ENCODE results near the gene RALGAPA2. TPM values are rescaled to one million over a fixed set of nuclear protein-coding genes. Genes with fewer than 3 reads are reported as not detected.
"Not testable (repeated sequence)": the region's sequence is repeated elsewhere in the genome, so short reads cannot be mapped to it uniquely, and the experiment has no call there.

RALGAPA2 gene
- total RNA-seq, 1 experiment from 2014 or later, result 18.2 TPM

GRCh38 chr20:20358801-20359200 lies 353.6 kb downstream of the RALGAPA2 start (continued):
- TF ChIP-seq, protein P1, sequence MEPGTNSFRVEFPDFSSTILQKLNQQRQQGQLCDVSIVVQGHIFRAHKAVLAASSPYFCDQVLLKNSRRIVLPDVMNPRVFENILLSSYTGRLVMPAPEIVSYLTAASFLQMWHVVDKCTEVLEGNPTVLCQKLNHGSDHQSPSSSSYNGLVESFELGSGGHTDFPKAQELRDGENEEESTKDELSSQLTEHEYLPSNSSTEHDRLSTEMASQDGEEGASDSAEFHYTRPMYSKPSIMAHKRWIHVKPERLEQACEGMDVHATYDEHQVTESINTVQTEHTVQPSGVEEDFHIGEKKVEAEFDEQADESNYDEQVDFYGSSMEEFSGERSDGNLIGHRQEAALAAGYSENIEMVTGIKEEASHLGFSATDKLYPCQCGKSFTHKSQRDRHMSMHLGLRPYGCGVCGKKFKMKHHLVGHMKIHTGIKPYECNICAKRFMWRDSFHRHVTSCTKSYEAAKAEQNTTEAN (CRISPR knock-in tag; IDR thresholded peaks at IDR 0.05), result no peak

DNA sequence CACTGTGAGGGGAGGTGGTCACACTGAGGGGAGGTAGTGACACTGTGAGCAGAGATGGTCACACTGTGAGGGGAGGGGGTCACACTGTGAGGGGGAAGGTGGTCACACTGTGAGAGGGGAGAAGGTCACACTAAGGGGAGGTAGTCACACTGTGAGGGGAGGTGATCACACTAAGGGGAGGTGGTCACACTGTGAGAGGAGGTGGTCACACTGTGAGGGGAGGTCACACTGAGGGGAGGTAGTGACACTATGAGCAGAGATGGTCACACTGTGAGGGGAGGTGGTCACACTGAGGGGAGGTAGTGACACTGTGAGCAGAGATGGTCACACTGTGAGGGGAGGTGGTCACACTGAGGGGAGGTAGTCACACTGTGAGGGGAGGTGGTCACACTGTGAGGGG lies 356.9 kb downstream of the RALGAPA2 start:
- H3K4me3 Mint-ChIP-seq; POLR2A ChIA-PET; ATAC-seq; H3K4me1 Mint-ChIP-seq; H3K27ac Mint-ChIP-seq; CTCF ChIA-PET; DNase-seq (ENCODE audit: low spot score): not testable (repeated sequence)
- Mint-ChIP-seq H3K36me3 (peaks cover 13% of the 10 kb centered on the region), H3K27me3 (ENCODE audit: low read depth) (peaks cover 19% of the 10 kb centered on the region), H3K9me3 (peaks cover 24% of the 10 kb centered on the region)

DNA sequence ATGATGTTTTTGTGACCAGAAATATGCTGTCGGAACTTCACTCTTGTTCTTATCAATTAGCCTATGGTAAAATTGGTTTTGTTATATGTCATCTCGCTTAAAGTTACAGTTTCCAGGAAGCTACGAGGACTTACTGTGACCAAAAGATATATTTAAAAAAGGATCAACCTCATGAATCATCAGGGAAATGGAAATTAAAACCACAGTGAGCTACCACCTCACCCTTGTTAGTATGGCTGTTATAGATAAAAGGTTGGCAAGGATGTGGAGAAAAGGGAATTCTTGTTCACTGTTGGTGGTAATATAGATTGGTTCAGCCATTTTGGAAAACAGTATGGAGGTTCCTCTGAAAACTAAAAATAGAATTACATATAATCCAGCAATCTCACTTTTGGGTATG lies 358.9 kb downstream of the RALGAPA2 start:
- H3K36me3 Mint-ChIP-seq, result peaks cover 13% of the 10 kb centered on the region
- H3K4me3 Mint-ChIP-seq, result no peak overlapping the region
- CTCF ChIA-PET, result no interaction called here
- peaks cover 6% of the 10 kb centered on the region for H3K27me3 Mint-ChIP-seq (ENCODE audit: low read depth)
- H3K4me1 Mint-ChIP-seq, result no peaks in the 10 kb centered on the region
- no peak overlapping the region for H3K27ac Mint-ChIP-seq
- POLR2A ChIA-PET, result no interaction called here
- ATAC-seq (no peak), DNase-seq (ENCODE audit: low spot score) (no peak)
- peaks cover 30% of the 10 kb centered on the region for H3K9me3 Mint-ChIP-seq
- TF ChIP-seq ZNF121 (CRISPR knock-in tag; IDR thresholded peaks at IDR 0.05), result no peak
- no peak for TF ChIP-seq ZNF416 (CRISPR knock-in tag; IDR thresholded peaks at IDR 0.05)
- TF ChIP-seq TEAD1 (CRISPR knock-in tag; IDR thresholded peaks at IDR 0.05), result no peak
- no peak for TF ChIP-seq ZNF425 (CRISPR knock-in tag; conservative IDR thresholded peaks at IDR 0.05)
- no peak for TF ChIP-seq SMAD3 (CRISPR knock-in tag; IDR thresholded peaks at IDR 0.05; ENCODE audit: borderline replicate concordance)
- TF ChIP-seq PRRX2 (CRISPR knock-in tag; IDR thresholded peaks at IDR 0.05), result no peak
- no peak for TF ChIP-seq IRF2 (CRISPR knock-in tag; IDR thresholded peaks at IDR 0.05; ENCODE audit: borderline replicate concordance, low read depth)
- TF ChIP-seq ZNF671 (CRISPR knock-in tag; IDR thresholded peaks at IDR 0.05), result no peak
- TF ChIP-seq, protein P2, sequence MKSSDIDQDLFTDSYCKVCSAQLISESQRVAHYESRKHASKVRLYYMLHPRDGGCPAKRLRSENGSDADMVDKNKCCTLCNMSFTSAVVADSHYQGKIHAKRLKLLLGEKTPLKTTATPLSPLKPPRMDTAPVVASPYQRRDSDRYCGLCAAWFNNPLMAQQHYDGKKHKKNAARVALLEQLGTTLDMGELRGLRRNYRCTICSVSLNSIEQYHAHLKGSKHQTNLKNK (CRISPR knock-in tag; IDR thresholded peaks at IDR 0.05), result no peak
- TF ChIP-seq EMX1 (CRISPR knock-in tag; IDR thresholded peaks at IDR 0.05), result no peak
- TF ChIP-seq NFATC4 (CRISPR knock-in tag; IDR thresholded peaks at IDR 0.05), result no peak
- no peak for TF ChIP-seq OVOL2 (CRISPR knock-in tag; IDR thresholded peaks at IDR 0.05; ENCODE audit: borderline replicate concordance)
- TF ChIP-seq GRHL2 (CRISPR knock-in tag; IDR thresholded peaks at IDR 0.05; ENCODE audit: insufficient replicate concordance, severe bottlenecking), result no peak

DNA sequence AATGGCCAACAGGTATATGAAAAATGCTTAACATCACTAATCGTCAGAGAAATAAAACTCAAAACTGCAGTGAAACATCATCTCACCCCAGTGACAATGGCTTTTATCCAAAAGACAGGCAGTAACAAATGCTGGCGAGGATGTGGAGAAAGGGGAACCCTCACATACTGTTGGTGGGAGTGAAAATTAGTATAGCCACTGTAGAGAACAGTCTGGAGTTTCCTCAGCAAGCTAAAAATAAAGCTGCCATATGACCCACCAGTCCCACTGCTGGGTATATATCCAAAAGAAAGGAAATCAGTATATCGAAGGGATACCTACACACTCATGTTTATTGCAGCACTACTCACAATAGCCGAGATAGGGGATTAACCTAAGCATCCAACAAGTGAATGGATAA lies 368.0 kb downstream of the RALGAPA2 start:
- ATAC-seq (no peak), DNase-seq (ENCODE audit: low spot score) (no peak)
- no peaks in the 10 kb centered on the region for H3K9me3 Mint-ChIP-seq
- ChIA-PET CTCF (no interaction called here), POLR2A (no interaction called here)
- H3K27ac Mint-ChIP-seq, result no peak overlapping the region
- H3K27me3 Mint-ChIP-seq (ENCODE audit: low read depth), result no peaks in the 10 kb centered on the region
- TF ChIP-seq USF2 (CRISPR knock-in tag; IDR thresholded peaks at IDR 0.05), result no peak
- TF ChIP-seq ELF4 (CRISPR knock-in tag; IDR thresholded peaks at IDR 0.05; ENCODE audit: low read depth), result no peak
- TF ChIP-seq ETV6 (CRISPR knock-in tag; IDR thresholded peaks at IDR 0.05), result no peak
- TF ChIP-seq CREB1 (CRISPR knock-in tag; IDR thresholded peaks at IDR 0.05), result no peak
- no peak for TF ChIP-seq ZNF425 (CRISPR knock-in tag; conservative IDR thresholded peaks at IDR 0.05)
- TF ChIP-seq NR1H2 (CRISPR knock-in tag; IDR thresholded peaks at IDR 0.05), result no peak
- TF ChIP-seq NR3C1 (CRISPR knock-in tag; conservative IDR thresholded peaks at IDR 0.05; ENCODE audit: low read depth), result no peak
- H3K4me3 Mint-ChIP-seq, result no peak overlapping the region
- no peaks in the 10 kb centered on the region for H3K36me3 Mint-ChIP-seq
- H3K4me1 Mint-ChIP-seq, result no peaks in the 10 kb centered on the region
